SK-N-SH (cell line): ENCODE measurements around the gene BCAT1. TPM values are rescaled to one million over a fixed set of nuclear protein-coding genes. Genes with fewer than 3 reads are reported as not detected.
A peak's percentile ranks its signal among the peaks of the same experiment; 100 is the strongest.

Source experiments
- CTCF ChIA-PET: fragments of 300-600, 350-600 bp; formaldehyde crosslinking; extraction: SDS; loops from one replicate; lab custom pipeline; 2021; lab: Yijun Ruan, JAX
- POLR2A ChIA-PET: fragments of 350-600 bp; sonication (Branson Sonifier 250); formaldehyde crosslinking; extraction: SDS; loops from one replicate; lab custom pipeline; 2020; ENCODE audit warnings: antibody characterized with exemption, inconsistent platforms; lab: Yijun Ruan, JAX
- DNase-seq: peaks from one replicate; pipeline ENCODE4 v3.0.0; 2012
- H2AFZ ChIP-seq: fragments of 200-600 bp; sonication (generic); 2 replicates; pipeline ENCODE4 v1.8.1; 2016; ENCODE audit warnings: antibody characterized with exemption, mild to moderate bottlenecking, low read depth
- H3F3A ChIP-seq: fragments of 200-600 bp; sonication (generic); replicated peaks from 2 replicates; pipeline ENCODE3; 2016; ENCODE audit warnings: antibody characterized with exemption, mild to moderate bottlenecking; ENCODE audit not compliant: insufficient read depth
- H3K27ac ChIP-seq, 2 experiments: fragments of 200-500 bp in 1 of 2; fragments of 200-600 bp in 1 of 2; sonication (Bioruptor generic) in 1 of 2; sonication (generic), shearing (Covaris generic) in 1 of 2; 2 replicates each; pipeline versions ENCODE4 v1.5.1 to v1.6.1; 2014 to 2016; ENCODE audit warnings: low read depth in 2 of 2, inconsistent platforms in 1 of 2, low read length in 1 of 2, mild to moderate bottlenecking in 1 of 2, mixed read lengths in 1 of 2
- H3K27me3 ChIP-seq: fragments of 200-600 bp; sonication (generic), shearing (Covaris generic); 2 replicates; pipeline ENCODE4 v1.6.1; 2016; ENCODE audit warnings: mixed run types; ENCODE audit not compliant: insufficient read depth
- H3K36me3 ChIP-seq, 2 experiments: fragments of 200-500 bp in 1 of 2; fragments of 200-600 bp in 1 of 2; sonication (Bioruptor generic) in 1 of 2; sonication (generic) in 1 of 2; replicated peaks in 1 of 2; 2 replicates each; pipeline versions ENCODE3 to v1.5.1; 2014 to 2016; ENCODE audit warnings: low read length in 1 of 2, mild to moderate bottlenecking in 1 of 2; ENCODE audit not compliant: insufficient read depth in 2 of 2, control insufficient read depth in 1 of 2
- H3K4me1 ChIP-seq, 2 experiments: fragments of 200-500 bp in 1 of 2; fragments of 200-600 bp in 1 of 2; sonication (Bioruptor generic) in 1 of 2; sonication (generic), shearing (Covaris generic) in 1 of 2; 2 replicates each; pipeline versions ENCODE4 v1.5.1 to v1.6.1; 2014 to 2016; ENCODE audit warnings: low read depth in 1 of 2, low read length in 1 of 2, mixed run types in 1 of 2; ENCODE audit not compliant: insufficient read depth in 2 of 2, control insufficient read depth in 1 of 2
- H3K4me2 ChIP-seq: fragments of 200-600 bp; sonication (generic), shearing (Covaris generic); 2 replicates; pipeline ENCODE4 v1.6.1; 2017; ENCODE audit warnings: mixed run types
- H3K4me3 ChIP-seq, 2 experiments: fragments of 200-500 bp in 1 of 2; fragments of 200-600 bp in 1 of 2; sonication (Bioruptor generic) in 1 of 2; sonication (generic), shearing (Covaris generic) in 1 of 2; 2 replicates each; pipeline versions ENCODE4 v1.5.1 to v1.8.1; 2014 to 2016; ENCODE audit warnings: low read depth in 2 of 2, inconsistent platforms in 1 of 2, low read length in 1 of 2, mild to moderate bottlenecking in 1 of 2, mixed read lengths in 1 of 2, moderate library complexity in 1 of 2
- H3K79me2 ChIP-seq: fragments of 200-600 bp; sonication (generic); 2 replicates; pipeline ENCODE4 v1.8.1; 2017; ENCODE audit warnings: mild to moderate bottlenecking; ENCODE audit not compliant: insufficient read depth
- H3K9ac ChIP-seq: fragments of 200-600 bp; sonication (generic); 2 replicates; pipeline ENCODE4 v1.6.1; 2017; ENCODE audit warnings: mixed run types
- H3K9me2 ChIP-seq: fragments of 200-600 bp; sonication (generic); 2 replicates; pipeline ENCODE4 v1.6.1; 2017; ENCODE audit warnings: mixed run types
- H3K9me3 ChIP-seq: fragments of 200-600 bp; sonication (generic); 2 replicates; pipeline ENCODE4 v1.6.1; 2017; ENCODE audit warnings: mixed run types, mild to moderate bottlenecking, moderate library complexity
- H4K20me1 ChIP-seq: fragments of 200-600 bp; sonication (generic); 2 replicates; pipeline ENCODE4 v1.6.1; 2017; ENCODE audit warnings: mild to moderate bottlenecking, mixed run types; ENCODE audit not compliant: insufficient read depth
- EZH2phosphoT487 ChIP-seq: fragments of 200-600 bp; sonication (generic); IDR thresholded peaks from 2 replicates; pipeline ENCODE4 v1.6.1; 2017; ENCODE audit warnings: low read depth, mixed run types, mild to moderate bottlenecking, antibody characterized with exemption, moderate library complexity, borderline replicate concordance
- FOXJ3 ChIP-seq: sonication (generic); formaldehyde crosslinking; IDR thresholded peaks from 2 replicates; pipeline ENCODE4 v1.5.1; 2020; ENCODE audit warnings: mild to moderate bottlenecking, missing genetic modification reagents
- IRF3 ChIP-seq: fragments of 150-350 bp; IDR thresholded peaks from 2 replicates; pipeline ENCODE4 v1.6.1; 2016; ENCODE audit warnings: mild to moderate bottlenecking, low read depth, low read length
- MAX ChIP-seq: IDR thresholded peaks from 2 replicates; pipeline ENCODE4 v1.4.0; 2012; ENCODE audit warnings: low read depth
- MEF2A ChIP-seq: IDR thresholded peaks from 2 replicates; pipeline ENCODE4 v1.4.0; 2012; ENCODE audit warnings: low read depth, borderline replicate concordance
- MXI1 ChIP-seq: IDR thresholded peaks from 2 replicates; pipeline ENCODE4 v1.6.1; 2012; ENCODE audit warnings: mild to moderate bottlenecking, low read depth, low read length, improper control_type of control experiment
- NFIC ChIP-seq: IDR thresholded peaks from 2 replicates; pipeline ENCODE4 v1.4.0; 2012; ENCODE audit warnings: borderline replicate concordance
- NRF1 ChIP-seq: IDR thresholded peaks from 2 replicates; pipeline ENCODE4 v1.6.1; 2012; ENCODE audit warnings: low read depth, mild to moderate bottlenecking, low read length
- RAD21 ChIP-seq: IDR thresholded peaks from 2 replicates; pipeline ENCODE4 v1.6.1; 2012; ENCODE audit warnings: mild to moderate bottlenecking, low read length
- RCOR1 ChIP-seq: fragments of 150-350 bp; IDR thresholded peaks from 2 replicates; pipeline ENCODE4 v1.6.1; 2017; ENCODE audit warnings: antibody characterized with exemption, low read length
- RFX5 ChIP-seq: IDR thresholded peaks from 2 replicates; pipeline ENCODE4 v1.6.1; 2012; ENCODE audit warnings: mild to moderate bottlenecking, improper control_type of control experiment, low read length
- SIN3A ChIP-seq: IDR thresholded peaks from 2 replicates; pipeline ENCODE4 v1.6.1; 2012; ENCODE audit warnings: low read depth, mild to moderate bottlenecking, low read length, moderate library complexity, borderline replicate concordance
- TEAD4 ChIP-seq: IDR thresholded peaks from 2 replicates; pipeline ENCODE4 v1.4.0; 2012; ENCODE audit warnings: mild to moderate bottlenecking, borderline replicate concordance; ENCODE audit not compliant: insufficient read depth
- USF1 ChIP-seq: IDR thresholded peaks from 2 replicates; pipeline ENCODE4 v1.4.0; 2012; ENCODE audit warnings: low read depth, borderline replicate concordance
- WGBS: methylation state at CpG from one replicate; pipeline ENCODE4 v1.1.6; 2017; ENCODE audit warnings: low lambda C conversion rate; 5-methylcytosine and 5-hydroxymethylcytosine counted together
- polyA plus RNA-seq, 3 experiments: library from polyadenylated mRNA; depleted of rRNA; stranded (reverse); fragments of >200 nt; gene quantifications; 2 replicates each; pipeline ENCODE4 v1.2.3, GENCODE V29; 2012

Gene BCAT1
- polyA plus RNA-seq, 1 of the 3 experiments (the other 2 are of a cell fraction): 7.7 TPM

DNA sequence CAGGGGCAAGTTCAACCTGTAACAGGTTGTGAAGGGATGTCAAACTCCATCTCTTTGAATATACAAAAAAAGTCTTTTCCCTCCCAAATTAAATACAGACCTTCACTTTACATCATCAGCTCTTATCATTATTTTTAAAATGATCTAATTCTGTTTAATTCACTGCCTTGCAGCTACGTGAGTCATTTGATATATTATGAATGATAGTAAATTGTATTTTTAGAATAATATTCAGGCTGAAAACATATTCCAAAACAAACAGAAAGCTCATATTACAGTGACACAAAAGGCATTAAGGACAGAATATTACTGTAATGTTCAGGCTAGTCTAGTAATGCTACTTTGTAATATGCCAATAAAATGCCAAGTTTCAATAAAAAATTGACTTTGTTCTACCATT, 53.3 kb downstream of the BCAT1 start (continued):
- no peak for TF ChIP-seq IRF3

GRCh38 chr12:24894879-24895278, 54.0 kb downstream of the BCAT1 start:
- TF ChIP-seq EZH2phosphoT487 (no peak), NRF1 (no peak), MEF2A (no peak), MAX (no peak), TEAD4 (no peak), RFX5 (no peak), FOXJ3 (CRISPR knock-in tag) (no peak), MXI1 (no peak), RAD21 (no peak), IRF3 (no peak), NFIC (no peak), SIN3A (no peak), USF1 (no peak), RCOR1 (no peak)
- H3K27me3 ChIP-seq: no peaks in the 10 kb centered on the region
- H3K27ac ChIP-seq: peak overlapping the region in 1 of 2 experiments; percentile 78; a peak in 2 of 4 replicates
- CTCF ChIA-PET: interaction anchor here (0.8 kb wide), 1 partner anchor 96 kb away, joined by 3 read pairs; no protein-coding TSS in a partner anchor
- WGBS: 92% methylated on average over 3 of the region's 3 CpGs
- no peak for DNase-seq
- H3K79me2 ChIP-seq: peaks cover 66% of the 10 kb centered on the region
- H3K36me3 ChIP-seq: peaks cover 0 to 26% of the 10 kb centered on the region in 2 experiments
- no peak overlapping the region for H2AFZ ChIP-seq
- peaks cover 7% of the 10 kb centered on the region for H4K20me1 ChIP-seq
- no peaks in the 10 kb centered on the region for H3K9me2 ChIP-seq
- no peak overlapping the region for H3K9ac ChIP-seq
- H3K4me1 ChIP-seq: peaks cover 4 to 23% of the 10 kb centered on the region in 2 experiments; a peak in 3 of 4 replicates
- peak overlapping the region; percentile 55 for H3K4me2 ChIP-seq
- POLR2A ChIA-PET: interaction anchor here (0.6 kb wide), 1 partner anchor 42 kb away, joined by 3 read pairs; no protein-coding TSS in a partner anchor
- no peaks in the 10 kb centered on the region for H3K9me3 ChIP-seq
- no peak overlapping the region for H3K4me3 ChIP-seq
- H3F3A ChIP-seq: peaks cover 21% of the 10 kb centered on the region
